Measurements from ENCODE around the gene RPL39L. TPM values are rescaled to one million over a fixed set of nuclear protein-coding genes. Genes with fewer than 3 reads are reported as not detected.

Gene RPL39L
- total RNA-seq, 1 experiment from 2014 or later, result 62.9 TPM

DNA sequence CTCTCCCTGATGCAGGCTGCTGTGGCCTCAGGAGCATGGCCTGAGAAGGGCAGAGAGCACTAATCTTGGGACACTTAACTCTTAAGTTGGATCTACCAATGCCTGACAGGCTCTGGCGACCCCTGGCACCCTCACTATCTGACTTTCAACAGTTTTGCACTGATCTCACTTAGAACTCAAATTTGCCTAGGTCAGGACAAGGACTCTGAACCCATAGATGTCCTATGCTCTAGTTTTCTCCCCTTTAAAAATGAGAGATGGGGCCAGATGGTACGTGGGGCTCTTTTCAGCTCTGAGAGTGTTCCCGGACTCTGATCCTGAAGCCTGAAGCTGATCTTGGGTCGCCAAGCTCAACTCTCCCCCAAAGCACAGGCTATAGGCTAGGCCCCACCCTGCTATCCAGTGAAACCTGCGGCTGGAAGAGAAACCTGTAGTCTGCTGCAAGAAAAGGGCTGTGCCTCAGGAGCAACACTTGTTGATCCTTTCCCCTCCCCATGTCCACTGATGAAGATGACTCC lies 65.7 kb downstream of the RPL39L start:
- H3K4me3 ChIP-seq (ENCODE audit: insufficient read depth, low read depth, low read length), result no peak overlapping the region
- H3K36me3 ChIP-seq (replicated peaks; ENCODE audit: control insufficient read depth, insufficient read depth, low read length), result peaks cover 21% of the 10 kb centered on the region
- no peaks in the 10 kb centered on the region for H3K27me3 ChIP-seq (ENCODE audit: control insufficient read depth, insufficient read depth, low read length)
- DNase-seq, result no peak

DNA sequence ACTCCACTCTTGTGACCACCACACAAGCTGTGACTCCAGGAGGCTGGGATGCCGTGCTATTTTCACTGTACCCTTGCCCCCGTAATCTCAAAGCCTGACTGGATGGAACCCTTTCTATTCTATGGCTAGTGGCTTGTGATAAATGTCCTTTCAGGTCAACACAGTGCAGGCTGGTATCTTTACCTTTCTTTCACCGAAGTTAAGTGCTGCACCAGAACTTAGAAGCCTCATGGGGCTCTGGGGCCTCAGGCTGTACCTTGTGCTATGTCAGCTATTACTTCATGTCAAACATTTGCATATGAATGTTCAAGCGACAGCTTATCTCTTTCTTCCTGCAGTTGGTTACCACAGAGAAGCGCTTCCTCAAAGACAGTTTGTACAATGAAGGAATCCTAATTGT lies 66.8 kb downstream of the RPL39L start:
- H3K36me3 ChIP-seq (replicated peaks; ENCODE audit: control insufficient read depth, insufficient read depth, low read length), result peaks cover 17% of the 10 kb centered on the region
- DNase-seq, result no peak
- no peak overlapping the region for H3K4me3 ChIP-seq (ENCODE audit: insufficient read depth, low read depth, low read length)
- no peaks in the 10 kb centered on the region for H3K27me3 ChIP-seq (ENCODE audit: control insufficient read depth, insufficient read depth, low read length)

DNA sequence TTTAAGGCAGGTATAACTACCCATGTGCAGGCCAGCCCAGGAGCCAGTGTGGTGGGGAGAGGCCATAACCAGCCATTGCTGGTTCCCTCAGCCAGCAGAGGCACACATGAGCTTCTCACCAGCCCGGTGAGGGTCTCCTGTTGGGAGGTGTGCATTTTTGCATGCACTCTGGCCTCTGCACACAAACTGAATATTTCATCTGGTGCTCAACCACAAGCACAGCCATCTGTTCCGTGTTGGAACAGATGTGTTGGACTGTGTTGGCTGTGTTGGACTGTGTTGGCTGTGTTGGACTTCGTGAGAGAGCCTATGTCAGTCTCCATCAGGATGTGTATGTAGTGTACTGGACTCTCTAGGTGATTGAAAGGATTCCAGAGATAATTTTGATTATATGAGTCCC lies 67.2 kb downstream of the RPL39L start:
- H3K4me3 ChIP-seq (ENCODE audit: insufficient read depth, low read depth, low read length), result no peak overlapping the region
- H3K27me3 ChIP-seq (ENCODE audit: control insufficient read depth, insufficient read depth, low read length), result no peaks in the 10 kb centered on the region
- peaks cover 13% of the 10 kb centered on the region for H3K36me3 ChIP-seq (replicated peaks; ENCODE audit: control insufficient read depth, insufficient read depth, low read length)
- DNase-seq, result no peak

Other genes starting within 250 kb of the RPL39L start
- gene ST6GAL1, start 209.0 kb downstream of the RPL39L start, total RNA-seq (2014; rRNA removed; shearing (Covaris generic)), result 53.5 and 62.2 TPM in 2 replicates
- 5.1 and 5.3 TPM in 2 replicates for gene RTP1, start 58.0 kb upstream of the RPL39L start, total RNA-seq (2014; rRNA removed; shearing (Covaris generic))
- gene MASP1, start 152.2 kb upstream of the RPL39L start, total RNA-seq (2014; rRNA removed; shearing (Covaris generic)), result 1.2 and 4.1 TPM in 2 replicates
- gene RTP4, start 228.9 kb upstream of the RPL39L start, total RNA-seq (2014; rRNA removed; shearing (Covaris generic)), result not detected in 2 replicates